H1 (cell line): Measurements from ENCODE around the gene PTPRT. TPM values are rescaled to one million over a fixed set of nuclear protein-coding genes. Genes with fewer than 3 reads are reported as not detected.

Source experiments
- CTCF ChIA-PET: fragments of 300-600 bp; sonication (Branson Sonifier 250); formaldehyde crosslinking; loops from one replicate; lab custom pipeline; 2021; ENCODE audit not compliant: partially characterized antibody; lab: Charles Lee
- POLR2A ChIA-PET: fragments of 300-600 bp; sonication (Branson Sonifier 250); formaldehyde crosslinking; loops from one replicate; lab custom pipeline; 2021; ENCODE audit warnings: inconsistent platforms; ENCODE audit not compliant: partially characterized antibody; lab: Charles Lee
- DNase-seq, 2 experiments: peaks; one replicate each; pipeline versions ENCODE4 v3.0.0 to v3.0.0-alpha.2; 2010 to 2022; ENCODE audit warnings: low spot score in 2 of 2, low read depth in 1 of 2, mixed read lengths in 1 of 2
- FAIRE-seq: peaks from 2 replicates; lab custom pipeline; 2011; peaks lifted over from hg19 to GRCh38; lab: Jason Lieb, UNC
- H2AFZ ChIP-seq: 2 replicates; pipeline ENCODE4 v1.8.1; 2012; ENCODE audit warnings: low read length, inconsistent platforms
- H2AK5ac ChIP-seq: 2 replicates; pipeline ENCODE4 v1.6.1; 2013; ENCODE audit warnings: low read depth, low read length
- H2BK120ac ChIP-seq: replicated peaks from 2 replicates; pipeline ENCODE3; 2013; ENCODE audit warnings: low read depth, low read length, inconsistent platforms
- H2BK12ac ChIP-seq: 2 replicates; pipeline ENCODE4 v1.6.1; 2013; ENCODE audit warnings: low read depth, low read length
- H2BK15ac ChIP-seq: 2 replicates; pipeline ENCODE4 v1.6.1; 2013; ENCODE audit warnings: low read length
- H2BK20ac ChIP-seq: 2 replicates; pipeline ENCODE4 v1.6.1; 2013; ENCODE audit warnings: low read length
- H2BK5ac ChIP-seq: 2 replicates; pipeline ENCODE4 v1.6.1; 2013; ENCODE audit warnings: low read depth, low read length
- H3K14ac ChIP-seq: 2 replicates; pipeline ENCODE4 v1.6.1; 2013; ENCODE audit warnings: inconsistent platforms; ENCODE audit not compliant: insufficient read length
- H3K18ac ChIP-seq: 2 replicates; pipeline ENCODE4 v1.6.1; 2013; ENCODE audit warnings: low read length; ENCODE audit errors: extremely low read depth
- H3K23ac ChIP-seq: 2 replicates; pipeline ENCODE4 v1.6.1; 2013; ENCODE audit warnings: inconsistent platforms; ENCODE audit not compliant: insufficient read length
- H3K23me2 ChIP-seq: 2 replicates; pipeline ENCODE4 v1.6.1; 2013; ENCODE audit warnings: low read depth, low read length
- H3K27ac ChIP-seq: 2 replicates; pipeline ENCODE4 v1.6.1; 2011; ENCODE audit warnings: low read depth, low read length, inconsistent platforms
- H3K27me3 ChIP-seq, 4 experiments: replicated peaks in 1 of 4; 1 replicate in 1 of 4; 2 replicates in 3 of 4; pipeline versions ENCODE4 v1.6.1 to v1.8.1; 2011 to 2013; ENCODE audit warnings: low read length in 3 of 4, mild to moderate bottlenecking in 3 of 4, inconsistent platforms in 2 of 4, mixed read lengths in 2 of 4, moderate library complexity in 1 of 4; ENCODE audit not compliant: control insufficient read depth in 3 of 4, insufficient read depth in 3 of 4; ENCODE audit errors: extremely low read depth in 1 of 4
- H3K36me3 ChIP-seq, 4 experiments: 2 replicates each; pipeline versions ENCODE4 v1.6.1 to v1.8.1; 2011 to 2013; ENCODE audit warnings: mild to moderate bottlenecking in 4 of 4, low read length in 3 of 4, moderate library complexity in 2 of 4, control low read depth in 1 of 4, inconsistent platforms in 1 of 4; ENCODE audit not compliant: insufficient read depth in 4 of 4, control insufficient read depth in 2 of 4
- H3K4ac ChIP-seq: replicated peaks from 2 replicates; pipeline ENCODE3; 2013; ENCODE audit warnings: low read length, low read depth, mixed read lengths, inconsistent platforms; ENCODE audit not compliant: insufficient read length
- H3K4me1 ChIP-seq, 4 experiments: replicated peaks in 1 of 4; 1 replicate in 1 of 4; 2 replicates in 3 of 4; pipeline versions ENCODE4 v1.6.1 to v1.8.1; 2011 to 2013; ENCODE audit warnings: low read length in 3 of 4, inconsistent platforms in 2 of 4, mixed read lengths in 1 of 4; ENCODE audit not compliant: insufficient read depth in 4 of 4, control insufficient read depth in 3 of 4
- H3K4me2 ChIP-seq, 2 experiments: 2 replicates each; pipeline versions ENCODE4 v1.6.1 to v1.8.1; 2011 to 2013; ENCODE audit warnings: low read depth in 2 of 2, low read length in 2 of 2, control low read depth in 1 of 2, inconsistent platforms in 1 of 2, mild to moderate bottlenecking in 1 of 2; ENCODE audit not compliant: insufficient read depth in 1 of 2
- H3K4me3 ChIP-seq, 4 experiments: fragments of 200-600, 300-600 bp in 1 of 4; sonication (generic), shearing (Covaris generic), sonication (Bioruptor Twin) in 1 of 4; 2 replicates each; pipeline versions ENCODE4 v1.5.1 to v1.8.1; 2011 to 2016; ENCODE audit warnings: low read length in 4 of 4, low read depth in 3 of 4, control low read depth in 2 of 4, inconsistent platforms in 2 of 4, mild to moderate bottlenecking in 2 of 4, mixed read lengths in 1 of 4, moderate library complexity in 1 of 4; ENCODE audit not compliant: insufficient read depth in 2 of 4; ENCODE audit errors: extremely low read depth in 1 of 4
- H3K56ac ChIP-seq: replicated peaks from 2 replicates; pipeline ENCODE3; 2013; ENCODE audit warnings: low read depth, mild to moderate bottlenecking, mixed read lengths, low read length, inconsistent platforms; ENCODE audit not compliant: insufficient read length
- H3K79me1 ChIP-seq: 2 replicates; pipeline ENCODE4 v1.6.1; 2013; ENCODE audit warnings: low read depth, low read length, control low read depth
- H3K79me2 ChIP-seq, 2 experiments: 2 replicates each; pipeline versions ENCODE4 v1.6.1 to v1.8.1; 2012 to 2013; ENCODE audit warnings: low read length in 2 of 2, mild to moderate bottlenecking in 2 of 2, inconsistent platforms in 1 of 2; ENCODE audit not compliant: insufficient read depth in 2 of 2, control insufficient read depth in 1 of 2
- H3K9ac ChIP-seq, 4 experiments: replicated peaks in 1 of 4; 1 replicate in 1 of 4; 2 replicates in 3 of 4; pipeline versions ENCODE4 v1.6.1 to v1.8.1; 2011 to 2013; ENCODE audit warnings: low read depth in 3 of 4, low read length in 3 of 4, control low read depth in 2 of 4, mild to moderate bottlenecking in 2 of 4, moderate library complexity in 2 of 4, inconsistent platforms in 1 of 4; ENCODE audit errors: extremely low read depth in 1 of 4
- H3K9me3 ChIP-seq, 2 experiments: 2 replicates each; pipeline versions ENCODE4 v1.6.1 to v1.8.1; 2012 to 2013; ENCODE audit warnings: mild to moderate bottlenecking in 2 of 2, moderate library complexity in 2 of 2, control low read depth in 1 of 2, inconsistent platforms in 1 of 2, low read depth in 1 of 2, low read length in 1 of 2, mixed read lengths in 1 of 2; ENCODE audit not compliant: insufficient read depth in 2 of 2
- H4K20me1 ChIP-seq, 2 experiments: replicated peaks in 1 of 2; 2 replicates each; pipeline versions ENCODE3 to v1.8.1; 2011 to 2013; ENCODE audit warnings: inconsistent platforms in 2 of 2, low read length in 2 of 2, mild to moderate bottlenecking in 1 of 2; ENCODE audit not compliant: insufficient read depth in 2 of 2, control insufficient read depth in 1 of 2
- H4K5ac ChIP-seq: 2 replicates; pipeline ENCODE4 v1.6.1; 2013; ENCODE audit warnings: low read length, low read depth, mixed read lengths, inconsistent platforms; ENCODE audit not compliant: insufficient read length
- H4K8ac ChIP-seq: 2 replicates; pipeline ENCODE4 v1.8.0; 2013; ENCODE audit warnings: mild to moderate bottlenecking, moderate library complexity, low read length, inconsistent platforms; ENCODE audit not compliant: insufficient read depth; ENCODE audit errors: extremely low read depth
- H4K91ac ChIP-seq: replicated peaks from 2 replicates; pipeline ENCODE3; 2013; ENCODE audit warnings: low read length, mixed read lengths, inconsistent platforms; ENCODE audit not compliant: insufficient read length
- HDAC2 ChIP-seq, 2 experiments: fragments of 300-600 bp in 1 of 2; sonication (generic) in 1 of 2; IDR thresholded peaks; 2 replicates each; pipeline ENCODE4 v1.6.1; 2011 to 2012; ENCODE audit warnings: low read depth in 2 of 2, low read length in 2 of 2, mild to moderate bottlenecking in 2 of 2, moderate library complexity in 2 of 2, borderline replicate concordance in 1 of 2, inconsistent platforms in 1 of 2
- NRF1 ChIP-seq: IDR thresholded peaks from 2 replicates; pipeline ENCODE4 v1.6.1; 2011; ENCODE audit warnings: mild to moderate bottlenecking, low read depth, low read length, improper control_type of control experiment
- TCF12 ChIP-seq: IDR thresholded peaks from 2 replicates; pipeline ENCODE4 v1.6.1; 2011; ENCODE audit warnings: low read depth, mild to moderate bottlenecking, low read length
- WGBS, 2 experiments: shearing (Covaris generic) in 1 of 2; methylation state at CpG; one replicate each; pipeline versions ENCODE4 v1.1.6 to v1.1.7; 2013 to 2015; ENCODE audit warnings: low lambda C conversion rate in 2 of 2, mixed read lengths in 2 of 2, inconsistent platforms in 1 of 2, low coverage in 1 of 2, missing lambda C conversion rate in 1 of 2; ENCODE audit not compliant: insufficient replicate concordance in 2 of 2, insufficient coverage in 1 of 2, insufficient read length in 1 of 2; ENCODE audit errors: extremely low coverage in 1 of 2, missing lambda C conversion rate in 1 of 2; 5-methylcytosine and 5-hydroxymethylcytosine counted together
- polyA plus RNA-seq, 7 experiments: library from polyadenylated mRNA; depleted of rRNA in 3 of 7; stranded (reverse) in 5 of 7; unstranded in 2 of 7; fragments of >200 nt in 5 of 7; fragments of 200-250 nt in 2 of 7; gene quantifications; 1 replicate in 5 of 7; 2 replicates in 1 of 7; 4 replicates in 1 of 7; pipeline versions ENCODE4 v1.2.1 to v1.2.3, GENCODE V29; 2011 to 2013; ENCODE audit warnings: missing spikeins in 2 of 7, mixed read lengths in 2 of 7
- total RNA-seq: library from RNA; stranded (reverse); fragmentation: NEBNext Ultra II Directional; extraction: Animal tissue kit (Norgen Biotek cat#: 25700); gene quantifications from 2 replicates; pipeline ENCODE4 v1.2.1, GENCODE V29; 2021

Gene PTPRT
- total and polyA plus RNA-seq, 2 of the 8 experiments (the other 6 are each of a cell fraction or from before 2014, with no cell fraction given) = 0.33 to 1.8 TPM

- Histone ChIP-seq H3K9ac (no peak overlapping the region), H2BK12ac (no peak overlapping the region), H2BK15ac (no peak overlapping the region), H4K8ac (no peak overlapping the region), H2BK20ac (no peak overlapping the region), H3K27ac (no peak overlapping the region), H3K18ac (no peak overlapping the region), H4K20me1 (no peaks in the 10 kb centered on the region), H2BK120ac (no peak overlapping the region), H3K4ac (no peak overlapping the region), H3K4me1 (no peaks in the 10 kb centered on the region), H3K4me2 (no peak overlapping the region), H3K23ac (no peak overlapping the region), H3K27me3 (no peaks in the 10 kb centered on the region), H3K4me3 (no peak overlapping the region), H2BK5ac (no peak overlapping the region), H3K14ac (no peak overlapping the region), H3K36me3 (no peaks in the 10 kb centered on the region), H3K79me1 (no peaks in the 10 kb centered on the region), H3K23me2 (no peaks in the 10 kb centered on the region), H3K79me2 (no peaks in the 10 kb centered on the region), H3K56ac (no peak overlapping the region), H2AFZ (no peak overlapping the region), H4K91ac (no peak overlapping the region), H4K5ac (no peak overlapping the region), H3K9me3 (no peaks in the 10 kb centered on the region), H2AK5ac (no peak overlapping the region)
- TF ChIP-seq HDAC2 (IDR thresholded peaks at IDR 0.05; ENCODE audit: borderline replicate concordance in 1 of 2, low read depth in 2 of 2, low read length in 2 of 2) (no peak), NRF1 (no peak), TCF12 (no peak)
- no peak for DNase-seq
- 96% methylated on average over 4 of the region's 4 CpGs; no CpG with 5 or more reads in 1 of the 2 experiments for WGBS, 2 experiments
- ChIA-PET POLR2A (no interaction called here), CTCF (no interaction called here)
- FAIRE-seq = no peak
These were observed 679.0 kb downstream of the PTPRT start for GRCh38 chr20:42510686-42511085.
